ENCODE results near the gene ITPR3. TPM values are rescaled to one million over a fixed set of nuclear protein-coding genes. Genes with fewer than 3 reads are reported as not detected.

The ITPR3 gene
- polyA plus RNA-seq, 5 donors, result 56.2 to 87.2 (median 77.9) TPM

DNA sequence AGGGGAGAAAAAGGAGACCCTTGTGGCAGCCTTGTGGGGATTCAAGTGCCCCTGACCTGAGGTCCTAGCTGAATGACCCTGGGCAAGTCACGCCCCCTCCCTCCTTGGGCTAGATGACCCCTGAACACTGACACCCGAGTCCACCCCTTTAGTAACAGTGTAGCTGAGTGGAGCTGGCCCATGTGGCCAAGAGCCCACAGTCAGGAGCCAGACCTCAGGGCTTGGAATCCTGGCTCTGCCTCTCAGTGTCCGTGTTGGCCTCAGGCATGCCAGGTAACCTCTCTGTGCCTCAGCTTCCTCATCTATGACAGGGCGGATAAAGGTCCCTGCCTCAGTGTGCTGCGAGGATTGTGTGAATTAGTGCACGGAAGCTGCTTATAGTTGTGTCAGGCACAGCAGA is 111.3 kb downstream of the ITPR3 start:
- DNase-seq, result no peak

DNA sequence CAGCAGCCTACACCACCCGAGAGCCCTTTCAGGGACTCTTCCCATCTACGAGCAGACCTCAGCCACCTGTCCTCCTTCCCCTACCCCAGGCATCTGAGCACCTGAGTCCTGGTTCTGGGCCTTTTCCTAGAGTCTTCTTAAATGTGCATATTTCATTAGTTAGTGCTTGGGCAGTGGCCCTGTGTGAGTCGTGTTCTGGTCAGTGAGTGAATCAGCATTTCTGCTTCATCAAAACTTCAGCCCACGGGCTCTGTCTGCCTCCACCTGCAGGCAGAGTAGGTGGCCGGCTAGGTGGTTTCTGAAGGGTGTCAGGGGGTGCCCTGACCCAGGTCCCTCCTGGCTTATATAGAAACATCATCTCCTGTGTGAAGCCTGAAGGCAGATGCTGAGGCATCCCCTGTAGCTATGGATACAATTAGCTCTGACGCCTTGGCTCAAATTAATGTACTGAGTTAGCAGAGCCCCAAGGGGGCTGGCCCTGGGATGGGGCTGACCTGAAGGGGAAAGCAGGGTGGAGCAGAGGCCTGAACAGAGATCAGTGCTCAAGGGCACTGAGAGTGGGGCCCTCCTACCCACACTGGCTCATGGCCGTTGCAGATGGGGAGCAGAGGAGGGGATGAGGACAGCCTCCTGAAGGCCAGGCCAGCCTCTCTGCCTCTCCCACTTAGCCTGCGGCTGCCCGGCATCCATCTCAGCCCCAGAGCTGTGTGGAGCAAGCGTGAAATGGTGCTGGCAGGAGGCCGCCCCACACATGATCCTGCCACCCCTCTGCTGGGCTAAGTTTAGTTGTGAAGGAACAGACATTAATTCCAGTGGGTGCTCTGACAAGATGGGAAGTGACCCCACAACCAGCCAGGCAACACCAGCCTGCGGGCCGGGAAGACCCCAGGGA is 111.9 kb downstream of the ITPR3 start:
- no peak for DNase-seq

DNA sequence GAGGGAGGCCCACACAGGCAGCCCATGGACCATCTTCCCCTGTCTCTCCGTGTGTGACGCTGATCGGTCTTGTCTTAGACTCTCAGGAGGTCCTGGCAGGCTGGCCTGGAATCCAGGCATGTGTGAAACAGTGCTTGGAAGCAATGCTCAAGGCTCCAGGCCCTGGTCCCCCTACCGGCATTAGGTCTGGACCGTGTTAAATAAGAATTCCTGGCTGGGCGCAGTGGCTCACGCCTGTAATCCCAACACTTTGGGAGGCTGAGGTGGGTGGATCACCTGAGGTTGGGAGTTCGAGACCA is 112.5 kb downstream of the ITPR3 start:
- no peak for DNase-seq

DNA sequence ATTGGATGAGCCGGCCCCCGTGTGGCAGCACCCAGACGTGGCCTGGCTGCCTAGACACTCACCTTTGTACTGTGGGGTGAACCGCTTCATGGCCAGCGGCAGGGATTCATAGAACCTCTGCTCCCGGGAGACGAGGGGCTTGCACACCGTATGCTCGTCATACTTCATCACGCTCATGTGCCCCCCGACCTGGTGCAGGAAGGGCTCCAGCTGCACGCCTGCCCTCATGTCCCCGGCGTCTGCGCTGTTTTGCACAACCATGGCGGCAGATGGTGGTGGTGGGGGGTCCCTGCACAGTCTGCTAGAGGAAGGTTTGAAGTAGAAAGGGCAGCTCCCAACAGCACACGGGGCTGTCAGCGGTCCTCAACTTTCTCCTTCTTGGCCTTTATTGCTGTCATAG is 114.1 kb downstream of the ITPR3 start:
- no peak for DNase-seq

DNA sequence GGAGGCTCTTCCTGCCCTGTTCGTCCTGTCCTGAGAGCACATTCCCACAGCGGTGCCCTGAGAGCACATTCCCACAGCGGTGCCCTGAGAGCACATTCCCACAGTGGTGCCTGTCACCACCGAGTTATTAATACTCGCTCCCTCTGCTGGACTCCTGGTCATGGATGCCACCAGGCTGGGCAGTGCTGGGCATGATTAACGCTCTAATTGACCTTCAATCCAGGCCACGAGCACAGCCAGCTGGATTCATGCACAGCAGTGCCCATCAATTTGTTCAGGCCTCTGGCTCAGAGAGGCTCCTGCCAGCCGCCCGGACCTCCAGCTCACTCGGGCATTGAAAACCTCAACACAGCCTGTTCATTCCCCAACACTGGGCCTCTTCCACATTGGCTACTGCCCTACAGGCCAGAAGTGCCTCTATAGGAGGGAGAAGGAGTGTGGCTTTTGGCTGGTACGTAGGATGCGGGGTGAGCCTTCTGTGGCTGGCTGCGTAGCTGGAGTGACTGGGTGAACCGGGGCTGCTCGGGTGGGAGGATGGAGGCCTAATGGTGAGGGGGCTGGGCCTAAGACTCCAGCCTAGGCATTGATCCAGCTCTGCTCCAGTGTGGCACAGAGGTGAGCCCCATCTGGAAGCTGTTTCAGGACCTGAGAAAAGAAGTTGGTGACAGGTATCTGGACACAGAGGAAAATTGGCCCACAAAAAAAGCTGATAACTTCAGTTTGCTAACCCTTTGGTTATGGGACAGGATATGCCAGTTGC is 116.3 kb downstream of the ITPR3 start:
- DNase-seq, result no peak

DNA sequence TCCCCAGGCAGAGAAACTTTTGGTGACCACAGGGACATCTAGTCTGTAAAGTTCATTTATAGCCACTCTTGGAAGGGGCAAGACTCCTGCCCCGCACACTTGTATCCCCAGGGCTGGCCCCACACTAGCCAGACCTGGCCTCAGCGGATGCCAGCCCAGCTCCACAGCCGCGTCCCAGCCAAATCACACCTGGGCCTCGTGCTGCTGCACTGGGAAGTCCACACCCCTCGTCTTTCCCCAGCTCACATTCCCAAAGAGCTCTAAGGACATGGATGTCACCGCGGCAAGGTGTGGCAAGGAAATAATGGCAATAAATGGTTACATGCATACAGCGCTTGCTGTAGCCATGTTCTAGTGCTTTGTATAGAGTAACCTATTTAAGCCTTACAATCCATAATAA is 117.0 kb downstream of the ITPR3 start:
- no peak for DNase-seq

DNA sequence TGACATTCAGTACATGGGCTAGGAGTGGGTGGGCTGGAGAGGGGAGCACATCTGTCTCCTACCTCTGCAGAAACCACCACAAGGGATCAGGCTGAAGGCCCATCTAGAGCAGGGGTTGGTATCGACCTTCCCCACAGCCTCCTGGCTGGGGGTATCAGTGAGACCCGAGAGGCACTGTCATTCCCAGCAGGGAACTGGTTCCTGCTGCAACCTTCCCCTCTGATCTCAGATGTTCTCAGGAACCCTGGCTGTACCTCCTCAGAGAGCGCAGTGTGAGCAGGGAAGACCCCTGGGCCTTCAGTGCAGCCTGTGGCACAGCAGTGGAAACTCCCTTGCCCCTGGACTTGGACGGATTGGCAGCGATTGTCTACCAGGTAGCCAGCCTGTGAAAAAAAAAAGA is 117.8 kb downstream of the ITPR3 start:
- no peak for DNase-seq

DNA sequence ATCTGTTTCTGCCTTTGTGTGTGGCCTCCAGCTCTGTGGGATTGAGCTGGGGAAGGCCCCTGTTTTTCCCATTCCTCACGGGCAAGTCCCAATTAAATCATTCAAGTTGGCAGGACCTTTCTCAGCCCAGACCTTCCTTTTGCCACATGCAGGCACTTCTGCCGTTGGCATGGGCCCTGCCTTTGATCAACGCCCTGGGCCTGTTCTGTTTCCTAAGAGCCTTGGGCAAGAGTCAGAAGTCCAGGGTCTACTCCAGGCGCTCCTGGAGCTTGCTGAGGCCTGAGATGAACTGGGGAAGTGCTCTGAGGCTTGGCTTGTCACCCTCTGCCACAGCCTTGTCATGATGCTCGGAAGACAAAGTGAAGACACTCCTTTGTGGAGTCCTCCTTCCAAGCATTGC is 118.4 kb downstream of the ITPR3 start:
- DNase-seq, result no peak

DNA sequence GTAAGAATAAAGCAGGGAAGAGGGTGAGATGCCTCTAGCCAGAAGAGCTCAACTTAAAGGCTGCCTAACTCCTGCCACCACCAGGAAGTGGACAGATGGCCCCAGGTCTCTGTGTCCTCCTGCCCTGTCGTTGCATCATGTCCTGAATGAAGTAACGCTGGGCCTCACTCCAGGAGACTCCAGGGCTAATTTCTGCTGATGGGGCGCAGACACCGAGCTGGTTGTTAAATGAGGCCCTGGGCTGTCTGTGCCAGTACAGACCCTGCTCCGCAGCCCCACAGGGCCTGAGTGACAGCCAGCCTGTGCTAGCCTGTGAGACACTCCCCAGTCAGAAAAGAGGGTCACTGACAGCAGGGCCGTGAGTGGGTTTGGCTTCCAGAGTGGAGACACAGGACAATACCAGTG is 119.1 kb downstream of the ITPR3 start:
- DNase-seq, result no peak

DNA sequence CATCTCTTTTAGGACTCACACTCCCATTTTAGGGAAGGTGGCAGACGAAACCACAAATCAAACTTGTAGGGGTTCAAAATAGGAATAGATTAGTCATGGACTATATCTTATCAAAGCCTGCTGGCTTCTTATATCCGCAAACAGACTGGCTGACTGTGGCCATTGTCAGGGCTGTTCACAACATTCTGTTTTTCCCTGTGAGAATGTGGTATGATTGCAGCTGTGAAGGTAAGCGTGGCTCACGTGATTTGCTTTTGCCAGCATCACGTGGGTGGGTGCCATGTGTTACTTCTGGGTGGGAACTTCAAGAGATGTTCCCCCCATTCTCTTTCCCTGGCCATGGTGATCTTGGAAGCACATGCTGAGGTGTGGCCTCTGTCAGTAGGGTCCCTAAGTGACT is 119.7 kb downstream of the ITPR3 start:
- DNase-seq, result no peak

DNA sequence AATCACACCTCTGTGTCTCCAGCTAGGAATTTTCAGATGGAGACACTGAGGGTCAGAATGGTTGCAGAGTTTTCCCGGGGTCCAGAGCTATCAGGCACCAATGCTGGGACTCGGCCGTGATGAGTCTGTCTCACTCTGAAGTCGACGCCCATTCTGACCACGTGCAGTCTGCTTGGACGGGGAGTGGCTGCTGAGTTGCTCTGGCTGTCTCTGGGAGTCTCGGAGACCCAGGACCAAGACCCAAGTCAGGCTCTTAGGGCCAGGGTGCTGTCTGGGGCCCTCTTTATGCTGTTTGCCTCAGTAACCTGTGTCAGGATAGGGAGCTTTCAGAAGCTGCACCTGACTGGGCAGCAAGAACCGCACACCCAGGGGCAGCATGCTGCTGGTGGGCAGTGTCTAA is 121.0 kb downstream of the ITPR3 start:
- DNase-seq, result no peak

DNA sequence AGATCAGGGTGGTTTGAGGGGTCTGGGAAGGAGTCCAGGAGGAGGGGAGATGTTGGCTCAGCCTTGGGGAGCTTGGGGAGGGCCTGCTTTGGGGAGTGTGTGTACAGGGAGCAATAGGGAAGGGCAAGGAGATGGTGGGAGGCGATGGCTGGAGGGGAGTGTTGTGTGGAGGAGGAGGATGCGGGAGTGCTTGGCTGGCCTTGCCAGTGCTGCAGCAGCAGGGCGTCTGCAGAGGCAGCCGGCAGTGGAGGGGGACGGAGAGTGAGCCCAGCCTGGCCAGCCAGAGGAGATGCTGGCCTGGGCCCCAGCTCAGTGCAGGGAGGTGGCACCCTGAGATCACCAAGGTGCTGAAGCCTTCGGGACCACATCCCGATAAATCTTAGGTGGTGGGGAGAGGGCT is 121.7 kb downstream of the ITPR3 start:
- DNase-seq, result no peak

DNA sequence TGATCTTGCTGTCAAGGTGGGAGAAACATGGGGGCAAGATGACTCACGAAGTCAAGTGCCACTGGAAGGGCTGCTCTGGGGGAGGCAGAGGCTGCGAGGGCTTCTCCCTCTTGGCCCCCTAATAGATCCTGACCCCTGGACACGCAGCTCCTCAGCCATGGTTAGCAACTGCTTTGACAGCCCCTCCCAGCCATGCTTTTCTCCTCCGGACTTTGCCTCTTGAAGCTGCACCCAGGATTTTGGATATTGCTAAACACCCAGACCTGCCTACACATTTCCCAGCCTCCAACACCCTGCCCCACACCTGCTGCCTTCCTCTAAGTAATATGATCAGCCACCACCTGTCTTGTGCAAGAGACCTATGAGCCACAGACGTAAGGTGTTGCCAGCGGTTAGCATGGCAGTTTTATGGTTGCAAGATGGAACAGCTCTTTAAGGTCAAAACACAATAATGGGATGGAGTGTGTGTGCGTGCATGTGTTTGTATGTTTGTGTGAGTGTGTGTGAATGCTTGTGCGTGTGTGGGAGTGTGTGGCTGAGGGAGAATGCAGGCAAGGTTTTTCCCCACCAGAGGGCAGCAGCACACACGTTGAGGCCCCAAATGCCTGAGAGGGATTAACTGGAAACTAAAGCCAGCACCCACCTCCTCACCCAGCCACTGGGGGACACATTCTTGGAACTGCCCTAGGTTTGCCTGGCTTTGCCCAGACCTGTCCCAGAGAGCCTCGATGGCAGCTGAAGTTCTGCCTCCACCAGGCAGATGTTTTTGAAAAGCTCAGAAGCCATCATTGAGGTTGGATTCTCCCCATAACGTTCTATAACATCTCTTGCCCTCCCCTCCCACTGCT is 123.1 kb downstream of the ITPR3 start:
- peak; percentile 70 to 78 for DNase-seq

DNA sequence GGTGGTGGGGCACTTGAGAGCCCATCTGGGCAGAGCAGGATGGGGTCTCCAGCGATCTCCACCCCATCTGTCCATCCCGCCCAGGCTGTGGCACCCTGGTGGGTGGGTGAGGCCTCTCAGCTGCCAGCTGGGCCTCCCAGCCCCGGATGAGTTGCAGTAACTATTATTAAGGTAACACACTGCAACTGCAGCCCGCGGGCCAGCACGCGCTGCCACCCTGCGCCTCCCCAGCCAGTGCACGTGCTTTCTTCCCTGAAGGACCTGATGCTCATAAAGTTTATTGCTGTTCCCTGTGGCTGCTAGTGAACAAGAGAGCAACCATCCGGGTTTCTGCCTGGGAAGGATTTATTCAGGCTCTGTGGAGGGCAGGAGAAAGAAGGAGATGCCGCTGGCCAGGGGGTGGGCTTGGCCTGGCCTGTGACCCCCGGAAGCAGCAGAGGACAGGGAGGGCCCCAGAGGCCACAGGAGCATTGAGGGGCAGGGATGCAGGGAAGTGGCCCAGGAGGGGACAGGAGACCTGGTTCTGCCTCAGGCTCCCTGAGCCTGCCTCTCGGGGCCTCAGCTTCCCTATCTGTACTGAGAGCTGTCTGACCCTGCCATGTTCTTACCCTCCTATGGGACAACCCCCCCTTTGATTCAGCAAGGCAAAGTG is 123.9 kb downstream of the ITPR3 start:
- no peak for DNase-seq

DNA sequence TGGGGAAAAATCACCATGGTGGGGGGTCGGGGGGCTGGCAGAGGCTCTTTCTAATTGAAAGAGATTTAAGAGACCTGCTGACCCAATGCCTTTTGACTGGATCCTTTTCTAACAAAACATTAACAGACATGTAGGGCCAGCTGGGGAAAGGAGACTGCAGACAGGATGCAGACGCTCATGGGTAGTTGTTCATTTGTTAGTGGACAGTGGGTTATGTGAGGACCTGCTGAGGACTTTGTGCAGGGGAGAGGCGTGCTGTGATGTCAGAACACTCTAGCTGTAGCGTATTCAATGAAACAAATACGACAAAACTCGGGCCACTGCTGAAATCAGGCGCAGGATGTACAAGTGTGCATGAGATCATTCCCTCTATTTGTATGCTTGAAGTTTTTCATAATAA is 124.4 kb downstream of the ITPR3 start:
- DNase-seq, result no peak

Other genes with a start within 250 kb of the ITPR3 start
- gene KIFC1, start 229.5 kb upstream of the ITPR3 start, polyA plus RNA-seq (ENCODE audit: insufficient read depth in 1 of 5, insufficient read length in 5 of 5, low replicate concordance in 1 of 5), result 10 to 100 TPM; 28.6 to 72.8 (median 47.1) TPM
- gene PHF1, start 210.3 kb upstream of the ITPR3 start, polyA plus RNA-seq (ENCODE audit: insufficient read depth in 1 of 5, insufficient read length in 5 of 5, low replicate concordance in 1 of 5), result 10 to 100 TPM; 53.1 to 88.9 (median 82.8) TPM
- gene CUTA, start 203.2 kb upstream of the ITPR3 start, polyA plus RNA-seq (ENCODE audit: insufficient read depth in 1 of 5, insufficient read length in 5 of 5, low replicate concordance in 1 of 5), result 100 to 1,000 TPM; 153 to 208 (median 171) TPM
- 10 to 100 TPM; 35.2 to 47.4 (median 44.8) TPM for gene SYNGAP1, start 201.3 kb upstream of the ITPR3 start, polyA plus RNA-seq (ENCODE audit: insufficient read depth in 1 of 5, insufficient read length in 5 of 5, low replicate concordance in 1 of 5)
- 10 to 100 TPM; 10.1 to 13.2 (median 10.6) TPM for gene ZBTB9, start 166.7 kb upstream of the ITPR3 start, polyA plus RNA-seq (ENCODE audit: insufficient read depth in 1 of 5, insufficient read length in 5 of 5, low replicate concordance in 1 of 5)
- 10 to 100 TPM; 13.6 to 20.3 (median 16.8) TPM for gene BAK1, start 41.0 kb upstream of the ITPR3 start, polyA plus RNA-seq (ENCODE audit: insufficient read depth in 1 of 5, insufficient read length in 5 of 5, low replicate concordance in 1 of 5)
- gene UQCC2, start 90.4 kb downstream of the ITPR3 start, polyA plus RNA-seq (ENCODE audit: insufficient read depth in 1 of 5, insufficient read length in 5 of 5, low replicate concordance in 1 of 5), result 10 to 100 TPM; 51.2 to 96.8 (median 57.2) TPM
- 1 to 10 TPM; 2.4 to 5.5 (median 3.6) TPM for gene IP6K3, start 125.6 kb downstream of the ITPR3 start, polyA plus RNA-seq (ENCODE audit: insufficient read depth in 1 of 5, insufficient read length in 5 of 5, low replicate concordance in 1 of 5)
- 10 to 100 TPM; 66.0 to 80.1 (median 68.1) TPM for gene LEMD2, start 167.8 kb downstream of the ITPR3 start, polyA plus RNA-seq (ENCODE audit: insufficient read depth in 1 of 5, insufficient read length in 5 of 5, low replicate concordance in 1 of 5)
- gene MLN, start 182.7 kb downstream of the ITPR3 start, polyA plus RNA-seq (ENCODE audit: insufficient read depth in 1 of 5, insufficient read length in 5 of 5, low replicate concordance in 1 of 5), result not detected

Measured in right lung (tissue), 5 donors.